WTC11 (cell line): ENCODE results near the gene GOLPH3. TPM values are rescaled to one million over a fixed set of nuclear protein-coding genes. Genes with fewer than 3 reads are reported as not detected.

Experiments used
- ATAC-seq: fragments of 200-7000 bp; cut with Tn5 transposase; 2 replicates; pipeline ENCODE4 v1.10.0; 2021; ENCODE audit warnings: mild to moderate bottlenecking, moderate library complexity
- CTCF ChIA-PET: fragments of 300-600 bp; sonication (Branson Sonifier 250); formaldehyde crosslinking; loops from one replicate; lab custom pipeline; 2021; ENCODE audit warnings: antibody characterized with exemption; lab: Charles Lee
- POLR2A ChIA-PET: fragments of 350-600 bp; sonication (Branson Sonifier 250); formaldehyde crosslinking; loops from one replicate; lab custom pipeline; 2021; ENCODE audit warnings: antibody characterized with exemption; lab: Charles Lee
- DNase-seq: peaks from one replicate; pipeline ENCODE4 v3.0.0; 2021; ENCODE audit warnings: low spot score
- H3K27ac Mint-ChIP-seq: 2 replicates; pipeline ENCODE4 v1.8.0; 2021; ENCODE audit warnings: mixed read lengths
- H3K27me3 Mint-ChIP-seq: 2 replicates; pipeline ENCODE4 v1.8.0; 2021; ENCODE audit warnings: low read depth, mild to moderate bottlenecking, moderate library complexity, mixed read lengths
- H3K36me3 Mint-ChIP-seq: 2 replicates; pipeline ENCODE4 v1.8.0; 2021; ENCODE audit warnings: mixed read lengths
- H3K4me1 Mint-ChIP-seq: 2 replicates; pipeline ENCODE4 v1.8.0; 2022; ENCODE audit warnings: mixed read lengths
- H3K4me3 Mint-ChIP-seq: 2 replicates; pipeline ENCODE4 v1.8.0; 2021; ENCODE audit warnings: mild to moderate bottlenecking, moderate library complexity, mixed read lengths
- H3K9me3 Mint-ChIP-seq: 2 replicates; pipeline ENCODE4 v1.8.0; 2021; ENCODE audit warnings: mixed read lengths
- CREM ChIP-seq: sonication (generic); formaldehyde crosslinking; IDR thresholded peaks from 2 replicates; pipeline ENCODE4 v1.8.1; 2022; ENCODE audit warnings: mild to moderate bottlenecking, missing genetic modification reagents, moderate library complexity
- ELF4 ChIP-seq: sonication (generic); formaldehyde crosslinking; IDR thresholded peaks from 2 replicates; pipeline ENCODE4 v1.8.1; 2022; ENCODE audit warnings: low read depth, mild to moderate bottlenecking, moderate library complexity, missing genetic modification reagents
- FOXJ3 ChIP-seq: sonication (generic); formaldehyde crosslinking; IDR thresholded peaks from 2 replicates; pipeline ENCODE4 v1.9.0; 2021; ENCODE audit warnings: missing genetic modification reagents, mild to moderate bottlenecking, borderline replicate concordance
- MXD4 ChIP-seq: fragments of 250-450 bp; sonication (Bioruptor Pico); IDR thresholded peaks from 2 replicates; pipeline ENCODE4 v1.8.0; 2021; ENCODE audit warnings: mild to moderate bottlenecking, moderate library complexity, borderline replicate concordance
- NR2C2 ChIP-seq: sonication (generic); formaldehyde crosslinking; IDR thresholded peaks from 2 replicates; pipeline ENCODE4 v1.8.0; 2022; ENCODE audit warnings: mild to moderate bottlenecking, missing genetic modification reagents
- OVOL2 ChIP-seq: fragments of 250-450 bp; sonication (Bioruptor Pico); IDR thresholded peaks from 2 replicates; pipeline ENCODE4 v1.9.0; 2021; ENCODE audit warnings: mild to moderate bottlenecking, borderline replicate concordance
- RORB ChIP-seq: fragments of 250-450 bp; sonication (Bioruptor Pico); IDR thresholded peaks from 2 replicates; pipeline ENCODE4 v1.9.0; 2021; ENCODE audit warnings: mild to moderate bottlenecking
- ZNF121 ChIP-seq: sonication (generic); formaldehyde crosslinking; IDR thresholded peaks from 2 replicates; pipeline ENCODE4 v1.8.0; 2023; ENCODE audit warnings: missing genetic modification reagents
- ZNF232 ChIP-seq: sonication (generic); formaldehyde crosslinking; IDR thresholded peaks from 2 replicates; pipeline ENCODE4 v1.8.0; 2022; ENCODE audit warnings: mild to moderate bottlenecking, missing genetic modification reagents
- ZNF317 ChIP-seq: sonication (generic); formaldehyde crosslinking; IDR thresholded peaks from 2 replicates; pipeline ENCODE4 v1.8.1; 2023; ENCODE audit warnings: low read depth, mild to moderate bottlenecking, moderate library complexity, missing genetic modification reagents, borderline replicate concordance
- total RNA-seq: library from RNA; stranded (reverse); gene quantifications from 3 replicates; pipeline ENCODE4 v1.2.3, GENCODE V29; 2021
- TF ChIP-seq, protein P1 (sequence below): fragments of 250-450 bp; sonication (Bioruptor Pico); IDR thresholded peaks from 2 replicates; pipeline ENCODE4 v1.9.0; 2021; ENCODE audit warnings: mild to moderate bottlenecking, borderline replicate concordance
- TF ChIP-seq, protein P2 (sequence below): sonication (generic); formaldehyde crosslinking; IDR thresholded peaks from 2 replicates; pipeline ENCODE4 v1.8.1; 2022; ENCODE audit warnings: missing genetic modification reagents, borderline replicate concordance
- TF ChIP-seq, protein P3 (sequence below): sonication (generic); formaldehyde crosslinking; conservative IDR thresholded peaks from 2 replicates; pipeline ENCODE4 v1.8.1; 2022; ENCODE audit warnings: mild to moderate bottlenecking, missing genetic modification reagents
- TF ChIP-seq, protein P4 (sequence below): sonication (generic); formaldehyde crosslinking; IDR thresholded peaks from 2 replicates; pipeline ENCODE4 v1.8.0; 2022; ENCODE audit warnings: missing genetic modification reagents
- TF ChIP-seq, protein P5 (sequence below): fragments of 250-450 bp; sonication (Bioruptor Pico); IDR thresholded peaks from 2 replicates; pipeline ENCODE4 v2.1.2; 2022; ENCODE audit warnings: mild to moderate bottlenecking, moderate library complexity
- TF ChIP-seq, protein P6 (sequence below): fragments of 250-450 bp; sonication (Bioruptor Pico); IDR thresholded peaks from 2 replicates; pipeline ENCODE4 v1.9.0; 2021; ENCODE audit warnings: mild to moderate bottlenecking
- TF ChIP-seq, protein P7 (sequence below): sonication (generic); formaldehyde crosslinking; IDR thresholded peaks from 2 replicates; pipeline ENCODE4 v1.8.0; 2022; ENCODE audit warnings: mild to moderate bottlenecking, missing genetic modification reagents

GOLPH3 gene
- total RNA-seq, 1 experiment from 2014 or later = 101 TPM

DNA sequence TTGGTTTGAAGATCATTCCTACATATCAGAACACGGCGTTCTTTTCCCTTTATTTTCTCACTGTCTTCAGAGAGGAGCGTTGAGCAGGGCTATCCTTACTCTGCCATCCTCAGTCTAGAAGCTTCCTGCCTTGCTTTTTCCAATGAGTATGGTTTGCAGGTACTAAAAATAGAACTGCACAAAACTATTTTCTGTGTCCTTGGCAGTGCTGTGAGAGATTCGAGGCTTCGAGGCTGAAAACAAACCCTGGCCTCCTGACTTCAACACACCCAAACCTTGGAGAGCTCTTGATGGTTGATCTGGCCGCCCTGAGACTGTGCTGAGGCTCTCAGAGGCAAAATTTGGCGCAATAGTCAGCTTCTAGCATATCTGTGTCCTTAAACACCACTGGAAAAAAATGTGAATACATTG is 78.9 kb downstream of the GOLPH3 start (continued):
- TF ChIP-seq, protein P1, sequence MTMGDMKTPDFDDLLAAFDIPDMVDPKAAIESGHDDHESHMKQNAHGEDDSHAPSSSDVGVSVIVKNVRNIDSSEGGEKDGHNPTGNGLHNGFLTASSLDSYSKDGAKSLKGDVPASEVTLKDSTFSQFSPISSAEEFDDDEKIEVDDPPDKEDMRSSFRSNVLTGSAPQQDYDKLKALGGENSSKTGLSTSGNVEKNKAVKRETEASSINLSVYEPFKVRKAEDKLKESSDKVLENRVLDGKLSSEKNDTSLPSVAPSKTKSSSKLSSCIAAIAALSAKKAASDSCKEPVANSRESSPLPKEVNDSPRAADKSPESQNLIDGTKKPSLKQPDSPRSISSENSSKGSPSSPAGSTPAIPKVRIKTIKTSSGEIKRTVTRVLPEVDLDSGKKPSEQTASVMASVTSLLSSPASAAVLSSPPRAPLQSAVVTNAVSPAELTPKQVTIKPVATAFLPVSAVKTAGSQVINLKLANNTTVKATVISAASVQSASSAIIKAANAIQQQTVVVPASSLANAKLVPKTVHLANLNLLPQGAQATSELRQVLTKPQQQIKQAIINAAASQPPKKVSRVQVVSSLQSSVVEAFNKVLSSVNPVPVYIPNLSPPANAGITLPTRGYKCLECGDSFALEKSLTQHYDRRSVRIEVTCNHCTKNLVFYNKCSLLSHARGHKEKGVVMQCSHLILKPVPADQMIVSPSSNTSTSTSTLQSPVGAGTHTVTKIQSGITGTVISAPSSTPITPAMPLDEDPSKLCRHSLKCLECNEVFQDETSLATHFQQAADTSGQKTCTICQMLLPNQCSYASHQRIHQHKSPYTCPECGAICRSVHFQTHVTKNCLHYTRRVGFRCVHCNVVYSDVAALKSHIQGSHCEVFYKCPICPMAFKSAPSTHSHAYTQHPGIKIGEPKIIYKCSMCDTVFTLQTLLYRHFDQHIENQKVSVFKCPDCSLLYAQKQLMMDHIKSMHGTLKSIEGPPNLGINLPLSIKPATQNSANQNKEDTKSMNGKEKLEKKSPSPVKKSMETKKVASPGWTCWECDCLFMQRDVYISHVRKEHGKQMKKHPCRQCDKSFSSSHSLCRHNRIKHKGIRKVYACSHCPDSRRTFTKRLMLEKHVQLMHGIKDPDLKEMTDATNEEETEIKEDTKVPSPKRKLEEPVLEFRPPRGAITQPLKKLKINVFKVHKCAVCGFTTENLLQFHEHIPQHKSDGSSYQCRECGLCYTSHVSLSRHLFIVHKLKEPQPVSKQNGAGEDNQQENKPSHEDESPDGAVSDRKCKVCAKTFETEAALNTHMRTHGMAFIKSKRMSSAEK = no peak
- no peak for TF ChIP-seq NR2C2 (CRISPR knock-in tag)
- TF ChIP-seq, protein P2, sequence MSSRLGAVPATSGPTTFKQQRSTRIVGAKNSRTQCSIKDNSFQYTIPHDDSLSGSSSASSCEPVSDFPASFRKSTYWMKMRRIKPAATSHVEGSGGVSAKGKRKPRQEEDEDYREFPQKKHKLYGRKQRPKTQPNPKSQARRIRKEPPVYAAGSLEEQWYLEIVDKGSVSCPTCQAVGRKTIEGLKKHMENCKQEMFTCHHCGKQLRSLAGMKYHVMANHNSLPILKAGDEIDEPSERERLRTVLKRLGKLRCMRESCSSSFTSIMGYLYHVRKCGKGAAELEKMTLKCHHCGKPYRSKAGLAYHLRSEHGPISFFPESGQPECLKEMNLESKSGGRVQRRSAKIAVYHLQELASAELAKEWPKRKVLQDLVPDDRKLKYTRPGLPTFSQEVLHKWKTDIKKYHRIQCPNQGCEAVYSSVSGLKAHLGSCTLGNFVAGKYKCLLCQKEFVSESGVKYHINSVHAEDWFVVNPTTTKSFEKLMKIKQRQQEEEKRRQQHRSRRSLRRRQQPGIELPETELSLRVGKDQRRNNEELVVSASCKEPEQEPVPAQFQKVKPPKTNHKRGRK (CRISPR knock-in tag) = no peak
- TF ChIP-seq, protein P3, sequence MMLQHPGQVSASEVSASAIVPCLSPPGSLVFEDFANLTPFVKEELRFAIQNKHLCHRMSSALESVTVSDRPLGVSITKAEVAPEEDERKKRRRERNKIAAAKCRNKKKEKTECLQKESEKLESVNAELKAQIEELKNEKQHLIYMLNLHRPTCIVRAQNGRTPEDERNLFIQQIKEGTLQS (CRISPR knock-in tag) = no peak

DNA sequence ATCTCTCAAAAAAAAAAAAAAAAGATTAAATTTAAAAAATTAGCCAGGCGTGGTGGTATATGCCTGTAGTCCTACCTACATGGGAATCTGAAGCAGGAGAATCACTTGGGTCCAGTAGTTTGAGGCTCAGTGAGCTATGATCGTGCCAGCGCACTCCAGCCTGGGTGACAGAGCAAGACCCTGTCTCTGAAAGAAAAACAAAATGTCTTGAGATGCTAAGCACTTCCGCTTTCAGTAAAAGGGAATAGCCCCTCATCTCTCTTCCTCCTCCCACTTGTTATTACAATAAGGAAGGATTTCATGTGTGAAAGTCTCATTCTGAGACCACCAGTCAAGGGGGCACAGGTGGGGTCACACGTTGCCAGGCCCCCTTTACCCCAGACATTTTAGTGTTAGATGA is 79.4 kb downstream of the GOLPH3 start:
- Mint-ChIP-seq H3K27ac (no peak overlapping the region), H3K9me3 (no peaks in the 10 kb centered on the region), H3K36me3 (peaks cover 10% of the 10 kb centered on the region), H3K27me3 (no peaks in the 10 kb centered on the region), H3K4me3 (no peak overlapping the region), H3K4me1 (peaks cover 5% of the 10 kb centered on the region)
- ATAC-seq (no peak), DNase-seq (no peak)
- CTCF ChIA-PET = no interaction called here
- POLR2A ChIA-PET = no interaction called here
- TF ChIP-seq, protein P4, sequence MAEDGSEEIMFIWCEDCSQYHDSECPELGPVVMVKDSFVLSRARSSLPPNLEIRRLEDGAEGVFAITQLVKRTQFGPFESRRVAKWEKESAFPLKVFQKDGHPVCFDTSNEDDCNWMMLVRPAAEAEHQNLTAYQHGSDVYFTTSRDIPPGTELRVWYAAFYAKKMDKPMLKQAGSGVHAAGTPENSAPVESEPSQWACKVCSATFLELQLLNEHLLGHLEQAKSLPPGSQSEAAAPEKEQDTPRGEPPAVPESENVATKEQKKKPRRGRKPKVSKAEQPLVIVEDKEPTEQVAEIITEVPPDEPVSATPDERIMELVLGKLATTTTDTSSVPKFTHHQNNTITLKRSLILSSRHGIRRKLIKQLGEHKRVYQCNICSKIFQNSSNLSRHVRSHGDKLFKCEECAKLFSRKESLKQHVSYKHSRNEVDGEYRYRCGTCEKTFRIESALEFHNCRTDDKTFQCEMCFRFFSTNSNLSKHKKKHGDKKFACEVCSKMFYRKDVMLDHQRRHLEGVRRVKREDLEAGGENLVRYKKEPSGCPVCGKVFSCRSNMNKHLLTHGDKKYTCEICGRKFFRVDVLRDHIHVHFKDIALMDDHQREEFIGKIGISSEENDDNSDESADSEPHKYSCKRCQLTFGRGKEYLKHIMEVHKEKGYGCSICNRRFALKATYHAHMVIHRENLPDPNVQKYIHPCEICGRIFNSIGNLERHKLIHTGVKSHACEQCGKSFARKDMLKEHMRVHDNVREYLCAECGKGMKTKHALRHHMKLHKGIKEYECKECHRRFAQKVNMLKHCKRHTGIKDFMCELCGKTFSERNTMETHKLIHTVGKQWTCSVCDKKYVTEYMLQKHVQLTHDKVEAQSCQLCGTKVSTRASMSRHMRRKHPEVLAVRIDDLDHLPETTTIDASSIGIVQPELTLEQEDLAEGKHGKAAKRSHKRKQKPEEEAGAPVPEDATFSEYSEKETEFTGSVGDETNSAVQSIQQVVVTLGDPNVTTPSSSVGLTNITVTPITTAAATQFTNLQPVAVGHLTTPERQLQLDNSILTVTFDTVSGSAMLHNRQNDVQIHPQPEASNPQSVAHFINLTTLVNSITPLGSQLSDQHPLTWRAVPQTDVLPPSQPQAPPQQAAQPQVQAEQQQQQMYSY (CRISPR knock-in tag) = no peak
- TF ChIP-seq RORB (CRISPR knock-in tag) = no peak
- TF ChIP-seq, protein P2 (CRISPR knock-in tag) = no peak
- TF ChIP-seq, protein P5, sequence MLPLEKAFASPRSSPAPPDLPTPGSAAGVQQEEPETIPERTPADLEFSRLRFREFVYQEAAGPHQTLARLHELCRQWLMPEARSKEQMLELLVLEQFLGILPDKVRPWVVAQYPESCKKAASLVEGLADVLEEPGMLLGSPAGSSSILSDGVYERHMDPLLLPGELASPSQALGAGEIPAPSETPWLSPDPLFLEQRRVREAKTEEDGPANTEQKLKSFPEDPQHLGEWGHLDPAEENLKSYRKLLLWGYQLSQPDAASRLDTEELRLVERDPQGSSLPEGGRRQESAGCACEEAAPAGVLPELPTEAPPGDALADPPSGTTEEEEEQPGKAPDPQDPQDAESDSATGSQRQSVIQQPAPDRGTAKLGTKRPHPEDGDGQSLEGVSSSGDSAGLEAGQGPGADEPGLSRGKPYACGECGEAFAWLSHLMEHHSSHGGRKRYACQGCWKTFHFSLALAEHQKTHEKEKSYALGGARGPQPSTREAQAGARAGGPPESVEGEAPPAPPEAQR (CRISPR knock-in tag) = no peak
- TF ChIP-seq FOXJ3 (CRISPR knock-in tag) = no peak
- no peak for TF ChIP-seq ZNF121 (CRISPR knock-in tag)
- TF ChIP-seq, protein P6, sequence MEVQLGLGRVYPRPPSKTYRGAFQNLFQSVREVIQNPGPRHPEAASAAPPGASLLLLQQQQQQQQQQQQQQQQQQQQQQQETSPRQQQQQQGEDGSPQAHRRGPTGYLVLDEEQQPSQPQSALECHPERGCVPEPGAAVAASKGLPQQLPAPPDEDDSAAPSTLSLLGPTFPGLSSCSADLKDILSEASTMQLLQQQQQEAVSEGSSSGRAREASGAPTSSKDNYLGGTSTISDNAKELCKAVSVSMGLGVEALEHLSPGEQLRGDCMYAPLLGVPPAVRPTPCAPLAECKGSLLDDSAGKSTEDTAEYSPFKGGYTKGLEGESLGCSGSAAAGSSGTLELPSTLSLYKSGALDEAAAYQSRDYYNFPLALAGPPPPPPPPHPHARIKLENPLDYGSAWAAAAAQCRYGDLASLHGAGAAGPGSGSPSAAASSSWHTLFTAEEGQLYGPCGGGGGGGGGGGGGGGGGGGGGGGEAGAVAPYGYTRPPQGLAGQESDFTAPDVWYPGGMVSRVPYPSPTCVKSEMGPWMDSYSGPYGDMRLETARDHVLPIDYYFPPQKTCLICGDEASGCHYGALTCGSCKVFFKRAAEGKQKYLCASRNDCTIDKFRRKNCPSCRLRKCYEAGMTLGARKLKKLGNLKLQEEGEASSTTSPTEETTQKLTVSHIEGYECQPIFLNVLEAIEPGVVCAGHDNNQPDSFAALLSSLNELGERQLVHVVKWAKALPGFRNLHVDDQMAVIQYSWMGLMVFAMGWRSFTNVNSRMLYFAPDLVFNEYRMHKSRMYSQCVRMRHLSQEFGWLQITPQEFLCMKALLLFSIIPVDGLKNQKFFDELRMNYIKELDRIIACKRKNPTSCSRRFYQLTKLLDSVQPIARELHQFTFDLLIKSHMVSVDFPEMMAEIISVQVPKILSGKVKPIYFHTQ (CRISPR knock-in tag) = no peak
- TF ChIP-seq ELF4 (CRISPR knock-in tag) = no peak
- no peak for TF ChIP-seq ZNF317 (CRISPR knock-in tag)
- no peak for TF ChIP-seq MXD4
- no peak for TF ChIP-seq CREM (CRISPR knock-in tag)
- no peak for TF ChIP-seq OVOL2
- TF ChIP-seq ZNF232 = no peak
- TF ChIP-seq, protein P7, sequence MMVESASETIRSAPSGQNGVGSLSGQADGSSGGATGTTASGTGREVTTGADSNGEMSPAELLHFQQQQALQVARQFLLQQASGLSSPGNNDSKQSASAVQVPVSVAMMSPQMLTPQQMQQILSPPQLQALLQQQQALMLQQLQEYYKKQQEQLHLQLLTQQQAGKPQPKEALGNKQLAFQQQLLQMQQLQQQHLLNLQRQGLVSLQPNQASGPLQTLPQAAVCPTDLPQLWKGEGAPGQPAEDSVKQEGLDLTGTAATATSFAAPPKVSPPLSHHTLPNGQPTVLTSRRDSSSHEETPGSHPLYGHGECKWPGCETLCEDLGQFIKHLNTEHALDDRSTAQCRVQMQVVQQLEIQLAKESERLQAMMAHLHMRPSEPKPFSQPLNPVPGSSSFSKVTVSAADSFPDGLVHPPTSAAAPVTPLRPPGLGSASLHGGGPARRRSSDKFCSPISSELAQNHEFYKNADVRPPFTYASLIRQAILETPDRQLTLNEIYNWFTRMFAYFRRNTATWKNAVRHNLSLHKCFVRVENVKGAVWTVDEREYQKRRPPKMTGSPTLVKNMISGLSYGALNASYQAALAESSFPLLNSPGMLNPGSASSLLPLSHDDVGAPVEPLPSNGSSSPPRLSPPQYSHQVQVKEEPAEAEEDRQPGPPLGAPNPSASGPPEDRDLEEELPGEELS (CRISPR knock-in tag) = no peak
